Measurements from ENCODE around the gene PLEKHA7. TPM values are rescaled to one million over a fixed set of nuclear protein-coding genes. Genes with fewer than 3 reads are reported as not detected.

Gene PLEKHA7
- total RNA-seq, 1 experiment from 2014 or later, result 7.2 TPM

DNA sequence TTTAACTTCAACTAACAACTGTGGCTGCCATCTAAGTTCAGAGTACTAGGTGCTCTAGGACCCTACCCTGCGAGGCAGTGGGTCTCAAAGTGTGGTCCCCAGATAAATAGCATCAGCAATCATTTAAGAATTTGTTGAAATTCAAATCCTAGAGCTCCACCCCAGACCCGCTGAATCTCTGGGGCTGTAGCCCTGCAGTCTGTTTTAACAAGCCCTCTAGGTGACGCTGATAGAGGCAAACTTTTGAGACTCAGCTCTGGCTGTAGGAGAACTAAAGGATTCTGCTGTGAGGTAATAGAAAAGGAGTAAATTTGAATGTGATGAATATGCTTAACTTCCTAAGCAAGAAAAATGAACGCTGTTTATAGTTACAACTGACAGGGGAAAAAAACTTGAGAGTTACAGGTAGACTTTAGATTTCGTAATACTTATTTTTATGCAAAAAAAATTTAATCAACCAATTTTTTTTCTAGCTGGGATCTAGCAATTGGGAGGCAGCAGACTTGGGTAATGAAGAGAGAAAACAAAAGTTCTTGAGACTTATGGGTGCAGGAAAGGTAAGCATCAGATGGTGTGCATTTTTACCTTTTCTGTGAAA is 270.0 kb downstream of the PLEKHA7 start:
- DNase-seq (ENCODE audit: low read depth, low spot score) (no peak), ATAC-seq (no peak)
- POLR2A ChIA-PET, result interaction anchor here (0.7 kb wide), 1 partner anchor 334 kb away, joined by 4 read pairs; no protein-coding TSS in a partner anchor
- BruUV-seq (replicated peaks), result no TSS peak
- Histone ChIP-seq H3K27me3 (ENCODE audit: insufficient read depth, low read length) (no peaks in the 10 kb centered on the region), H3K36me3 (ENCODE audit: control insufficient read depth in 1 of 2, insufficient read depth in 2 of 2, low read length in 2 of 2) (peaks cover 33 to 38% of the 10 kb centered on the region in 2 experiments), H3K9me2 (ENCODE audit: insufficient read depth) (no peaks in the 10 kb centered on the region), H3K4me3 (replicated peaks in 1 of 2; ENCODE audit: low read depth in 1 of 2, low read length in 2 of 2) (no peak overlapping the region), H2AFZ (ENCODE audit: low read depth, low read length, poor library complexity, severe bottlenecking) (no peak overlapping the region), H4K20me1 (ENCODE audit: insufficient read depth) (peaks cover 7% of the 10 kb centered on the region; the same call in 1 of the 2 replicates), H3K4me2 (ENCODE audit: low read length) (no peak overlapping the region), H3K9me3 (ENCODE audit: control insufficient read depth in 1 of 2, insufficient read depth in 1 of 2, low read depth in 1 of 2, low read length in 2 of 2) (no peaks in the 10 kb centered on the region), H3K9ac (ENCODE audit: low read length) (no peak overlapping the region), H3K27ac (ENCODE audit: low read depth, low read length) (no peak overlapping the region), H3K4me1 (ENCODE audit: control insufficient read depth in 1 of 2, insufficient read depth in 2 of 2, low read length in 2 of 2) (peaks cover 5 to 11% of the 10 kb centered on the region in 2 experiments; a peak in 2 of 4 replicates), H3K79me2 (ENCODE audit: insufficient read depth, low read length) (peaks cover 88% of the 10 kb centered on the region)
- no peak for TF ChIP-seq SRF (IDR thresholded peaks at IDR 0.05; ENCODE audit: low read depth)
- CTCF ChIA-PET, result no interaction called here
- intact Hi-C loops (cut with micrococcal nuclease), result no loop called here
- RAD21 ChIA-PET (ENCODE audit: low non-redundant PET in 1 of 2, low total read pairs in 2 of 2, uncharacterized antibody in 2 of 2, unreplicated experiment in 2 of 2), result no interaction called here

- intact Hi-C loops (cut with micrococcal nuclease), result no loop called here
- H3K79me2 ChIP-seq (ENCODE audit: insufficient read depth, low read length), result peaks cover 95% of the 10 kb centered on the region
- no peak overlapping the region for H3K4me3 ChIP-seq (replicated peaks in 1 of 2; ENCODE audit: low read depth in 1 of 2, low read length in 2 of 2)
- ChIA-PET RAD21 (ENCODE audit: low non-redundant PET in 1 of 2, low total read pairs in 2 of 2, uncharacterized antibody in 2 of 2, unreplicated experiment in 2 of 2) (no interaction called here), POLR2A (no interaction called here), CTCF (no interaction called here)
- H3K9ac ChIP-seq (ENCODE audit: low read length), result no peak overlapping the region
- BruUV-seq (replicated peaks), result no TSS peak
- no peaks in the 10 kb centered on the region for H3K27me3 ChIP-seq (ENCODE audit: insufficient read depth, low read length)
- no peaks in the 10 kb centered on the region for H3K9me3 ChIP-seq (ENCODE audit: control insufficient read depth in 1 of 2, insufficient read depth in 1 of 2, low read depth in 1 of 2, low read length in 2 of 2)
- no peak overlapping the region for H3K27ac ChIP-seq (ENCODE audit: low read depth, low read length)
- H3K4me1 ChIP-seq (ENCODE audit: control insufficient read depth in 1 of 2, insufficient read depth in 2 of 2, low read length in 2 of 2), result peaks cover 5 to 11% of the 10 kb centered on the region in 2 experiments; a peak in 2 of 4 replicates
- no peak for DNase-seq (ENCODE audit: low read depth, low spot score)
- no peak overlapping the region for H2AFZ ChIP-seq (ENCODE audit: low read depth, low read length, poor library complexity, severe bottlenecking)
- no peak for ATAC-seq
- H3K36me3 ChIP-seq (ENCODE audit: control insufficient read depth in 1 of 2, insufficient read depth in 2 of 2, low read length in 2 of 2), result peaks cover 28 to 32% of the 10 kb centered on the region in 2 experiments; a peak in 3 of 4 replicates
- H3K4me2 ChIP-seq (ENCODE audit: low read length), result no peak overlapping the region
- H3K9me2 ChIP-seq (ENCODE audit: insufficient read depth), result no peaks in the 10 kb centered on the region
- peaks cover 7% of the 10 kb centered on the region; the same call in 1 of the 2 replicates for H4K20me1 ChIP-seq (ENCODE audit: insufficient read depth)
- TF ChIP-seq TCF7L2 (IDR thresholded peaks at IDR 0.05; ENCODE audit: borderline replicate concordance, extremely low read depth, insufficient read depth, insufficient read length) (no peak), EGR1 (IDR thresholded peaks at IDR 0.05; ENCODE audit: low read depth) (no peak), CTCF (IDR thresholded peaks at IDR 0.05 in 2 of 3, conservative IDR thresholded peaks at IDR 0.05 in 1 of 3; ENCODE audit: borderline replicate concordance in 1 of 3, insufficient read depth in 1 of 3, low read depth in 2 of 3, low read length in 2 of 3) (no peak), ZFX (IDR thresholded peaks at IDR 0.05) (no peak), ATF3 (IDR thresholded peaks at IDR 0.05) (no peak), RAD21 (IDR thresholded peaks at IDR 0.05; ENCODE audit: low read depth) (no peak), YY1 (IDR thresholded peaks at IDR 0.05; ENCODE audit: extremely low read depth, insufficient replicate concordance, low read depth, low read length) (no peak), JUND (IDR thresholded peaks at IDR 0.05) (no peak), CBX3 (IDR thresholded peaks at IDR 0.05; ENCODE audit: low read depth) (no peak), EZH2 (IDR thresholded peaks at IDR 0.05) (no peak), ZNF274 (IDR thresholded peaks at IDR 0.05; ENCODE audit: low read depth, low read length) (no peak), FOSL1 (IDR thresholded peaks at IDR 0.05; ENCODE audit: low read depth) (no peak), POLR2A (IDR thresholded peaks at IDR 0.05; ENCODE audit: borderline replicate concordance, extremely low read depth, insufficient read depth, insufficient read length) (no peak), SRF (IDR thresholded peaks at IDR 0.05; ENCODE audit: low read depth) (no peak), ZBTB33 (IDR thresholded peaks at IDR 0.05; ENCODE audit: extremely low read depth, insufficient replicate concordance, low read length) (no peak), POLR2AphosphoS5 (IDR thresholded peaks at IDR 0.05; ENCODE audit: low read depth, low read length) (no peak)
- TF ChIP-seq, protein P1, sequence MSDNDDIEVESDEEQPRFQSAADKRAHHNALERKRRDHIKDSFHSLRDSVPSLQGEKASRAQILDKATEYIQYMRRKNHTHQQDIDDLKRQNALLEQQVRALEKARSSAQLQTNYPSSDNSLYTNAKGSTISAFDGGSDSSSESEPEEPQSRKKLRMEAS (IDR thresholded peaks at IDR 0.05), result no peak
These were observed 270.7 kb downstream of the PLEKHA7 start for GRCh38 chr11:16743478-16743877.
